Small intestine (tissue), 7 donors: Measurements from ENCODE around the gene HOTAIR. TPM values are rescaled to one million over a fixed set of nuclear protein-coding genes. Genes with fewer than 3 reads are reported as not detected.
A peak's percentile ranks its signal among the peaks of the same experiment; 100 is the strongest.

Experiments used
- DNase-seq, 2 donors: peaks; one replicate each; pipeline versions ENCODE4 v3.0.0 to v3.0.0-alpha.2; 2013
- FAIRE-seq: peaks from 2 replicates; lab custom pipeline; 2012; peaks lifted over from hg19 to GRCh38; lab: Jason Lieb, UNC
- H3K27ac ChIP-seq, 3 donors: one replicate each; pipeline ENCODE4 v1.5.1; 2013; ENCODE audit warnings: low read length in 2 of 3, mild to moderate bottlenecking in 2 of 3, control low read depth in 1 of 3, inconsistent platforms in 1 of 3, low read depth in 1 of 3, moderate library complexity in 1 of 3
- H3K27me3 ChIP-seq, 3 donors: one replicate each; pipeline ENCODE4 v1.6.1; 2013; ENCODE audit warnings: low read length in 3 of 3, inconsistent platforms in 1 of 3; ENCODE audit not compliant: control insufficient read depth in 3 of 3, insufficient read depth in 3 of 3
- H3K36me3 ChIP-seq, 3 donors: one replicate each; pipeline ENCODE4 v1.6.1; 2013; ENCODE audit warnings: low read length in 3 of 3, inconsistent platforms in 1 of 3, low read depth in 1 of 3, mild to moderate bottlenecking in 1 of 3, moderate library complexity in 1 of 3; ENCODE audit not compliant: control insufficient read depth in 3 of 3, insufficient read depth in 2 of 3
- H3K4me1 ChIP-seq, 3 donors: one replicate each; pipeline ENCODE4 v1.6.1; 2013; ENCODE audit warnings: low read length in 2 of 3, inconsistent platforms in 1 of 3, low read depth in 1 of 3, mild to moderate bottlenecking in 1 of 3, moderate library complexity in 1 of 3; ENCODE audit not compliant: control insufficient read depth in 3 of 3, insufficient read depth in 2 of 3
- H3K4me3 ChIP-seq, 3 donors: one replicate each; pipeline ENCODE4 v1.5.1; 2013; ENCODE audit warnings: low read length in 3 of 3, control low read depth in 1 of 3, inconsistent platforms in 1 of 3, low read depth in 1 of 3, mild to moderate bottlenecking in 1 of 3, moderate library complexity in 1 of 3
- H3K9me3 ChIP-seq, 2 donors: one replicate each; pipeline ENCODE4 v1.6.1; 2013; ENCODE audit warnings: low read depth in 1 of 2, low read length in 1 of 2; ENCODE audit not compliant: control insufficient read depth in 2 of 2, insufficient read depth in 1 of 2
- WGBS, 3 donors: extraction: QIAGEN DNeasy Blood & Tissue Kit; methylation state at CpG; one replicate each; pipeline ENCODE4 v1.1.7; 2013; 5-methylcytosine and 5-hydroxymethylcytosine counted together
- polyA plus RNA-seq, 4 donors: library from polyadenylated mRNA; stranded (reverse) in 3 of 4; unstranded in 1 of 4; fragments of 200-250 nt in 3 of 4; fragments of 120-200 nt in 1 of 4; gene quantifications; one replicate each; pipeline versions ENCODE4 v1.2.1 to v1.2.3, GENCODE V29; 2013
- donor health status: healthy with polysubstance abuse.
- donor health status: control.
- donor health status: control.
- donor health status: Bipolar disorder and iron deficiency.
- donor health status: healthy.

Gene HOTAIR
- polyA plus RNA-seq, 4 donors, result 0.24 TPM; not detected in 3

DNA sequence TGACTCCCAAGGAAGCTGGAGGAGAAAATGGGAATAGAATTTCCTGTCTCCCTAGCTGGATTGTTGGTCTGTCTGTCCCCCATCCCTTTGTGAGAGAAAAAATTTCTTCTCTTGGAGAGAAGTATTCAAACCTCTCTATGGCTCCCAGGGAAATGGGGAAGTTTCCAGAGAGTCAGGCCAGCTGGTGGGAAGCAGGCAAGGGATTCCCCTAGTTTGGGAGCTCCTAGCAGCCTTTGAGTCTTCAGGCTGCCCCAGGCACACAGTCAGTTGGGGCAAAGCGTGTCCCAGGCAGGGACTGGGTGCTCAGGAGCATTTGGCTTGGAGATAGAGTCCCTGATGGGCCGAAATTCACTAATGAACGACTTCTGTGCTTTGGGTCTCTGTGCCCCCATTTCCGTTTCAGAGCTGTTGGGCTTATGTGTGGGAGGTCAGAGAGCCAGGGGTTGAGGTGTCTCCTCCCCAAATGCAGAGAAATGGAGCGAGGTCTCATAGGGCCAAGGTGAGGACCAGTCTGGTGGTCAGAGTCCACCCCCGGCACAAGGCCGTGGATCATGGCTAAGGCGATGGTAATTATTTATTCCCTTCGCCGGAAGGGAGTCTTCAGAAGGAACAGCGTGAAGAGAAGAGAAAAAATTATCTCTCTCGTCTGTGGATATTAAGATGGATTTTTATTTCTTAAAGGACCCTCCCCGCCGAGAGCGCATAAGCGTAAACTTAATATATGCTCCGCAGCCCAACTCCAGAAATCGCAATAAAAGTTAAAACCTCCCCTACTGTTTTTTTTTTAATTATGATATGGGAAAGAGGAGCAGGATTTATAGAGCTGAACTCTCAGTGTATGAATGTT lies 18.6 kb upstream of the HOTAIR start:
- WGBS, 3 donors, result 22 to 32% (median 27%) methylated on average over 18 of the region's 18 CpGs
- H3K4me3 ChIP-seq, result no peak overlapping the region
- H3K4me1 ChIP-seq, result peaks cover 4 to 34% (median 4%) of the 10 kb centered on the region in 3 donors
- H3K27ac ChIP-seq, result no peak overlapping the region
- H3K36me3 ChIP-seq, result no peaks in the 10 kb centered on the region
- FAIRE-seq (no peak), DNase-seq (no peak)
- peaks cover 7 to 100% (median 76%) of the 10 kb centered on the region in 3 donors for H3K27me3 ChIP-seq
- peaks cover 0 to 3% of the 10 kb centered on the region in 2 donors for H3K9me3 ChIP-seq

- no peak overlapping the region for H3K4me3 ChIP-seq
- no peak overlapping the region for H3K27ac ChIP-seq
- peaks cover 4 to 40% (median 4%) of the 10 kb centered on the region in 3 donors for H3K4me1 ChIP-seq
- H3K36me3 ChIP-seq, result no peaks in the 10 kb centered on the region
- H3K9me3 ChIP-seq, result peaks cover 0 to 3% of the 10 kb centered on the region in 2 donors
- FAIRE-seq (no peak), DNase-seq (no peak)
- peaks cover 7 to 100% (median 72%) of the 10 kb centered on the region in 3 donors for H3K27me3 ChIP-seq
- 25 to 40% (median 25%) methylated on average over 7 of the region's 7 CpGs for WGBS, 3 donors
These were observed 17.7 kb upstream of the HOTAIR start for GRCh38 chr12:53992377-53992889.

GRCh38 chr12:53991077-53991460 lies 16.3 kb upstream of the HOTAIR start:
- DNase-seq (no peak), FAIRE-seq (no peak)
- Histone ChIP-seq H3K4me1 (peaks cover 4 to 44% (median 4%) of the 10 kb centered on the region in 3 donors), H3K27ac (no peak overlapping the region), H3K4me3 (no peak overlapping the region), H3K9me3 (no peaks in the 10 kb centered on the region), H3K27me3 (peaks cover 7 to 100% (median 71%) of the 10 kb centered on the region in 3 donors), H3K36me3 (no peaks in the 10 kb centered on the region)
- WGBS, 3 donors, result 4 to 7% (median 4%) methylated on average over 8 of the region's 8 CpGs

DNA sequence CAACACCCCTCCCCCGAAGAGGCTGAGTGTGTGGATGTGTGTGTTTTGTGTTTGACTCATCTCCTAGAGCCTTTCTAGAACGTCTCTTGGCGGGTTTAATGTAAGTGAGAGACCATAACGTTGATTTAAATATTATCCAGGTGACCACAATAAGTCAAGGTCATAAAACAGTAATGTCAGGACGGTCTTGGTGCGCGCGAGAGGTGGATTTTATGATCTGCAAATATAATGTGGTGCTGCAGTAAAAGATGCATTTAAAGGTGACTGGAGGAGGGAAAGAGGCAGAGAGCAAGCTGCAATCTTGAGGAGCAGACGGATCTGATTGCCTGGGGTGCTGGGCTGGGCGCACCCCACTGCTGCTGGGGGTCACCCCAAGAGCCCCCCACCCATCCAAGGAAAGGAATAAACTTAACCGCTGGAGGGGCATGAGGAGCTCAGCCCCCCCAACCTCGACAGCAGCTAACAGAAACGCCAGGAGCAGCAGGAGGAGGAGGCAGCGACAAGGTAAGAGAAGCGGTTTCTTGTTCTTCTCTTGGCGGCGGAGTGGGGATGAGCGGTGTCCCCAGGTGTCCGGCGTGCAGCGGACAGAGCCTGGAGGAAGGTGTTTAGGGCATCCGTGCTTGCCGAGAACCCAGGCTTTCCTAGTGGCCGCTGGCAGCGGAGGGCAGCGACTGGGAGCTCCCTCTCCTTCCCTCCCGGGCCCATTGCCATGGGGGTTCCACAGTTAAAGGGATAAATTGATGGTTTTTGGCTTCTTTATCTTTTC lies 15.7 kb upstream of the HOTAIR start:
- FAIRE-seq (no peak), DNase-seq (peak in 1 of 2 donors; percentile 32)
- H3K27me3 ChIP-seq, result peaks cover 7 to 100% (median 73%) of the 10 kb centered on the region in 3 donors
- no peaks in the 10 kb centered on the region for H3K36me3 ChIP-seq
- peaks cover 0 to 4% of the 10 kb centered on the region in 2 donors for H3K9me3 ChIP-seq
- peaks cover 4 to 43% (median 8%) of the 10 kb centered on the region in 3 donors for H3K4me1 ChIP-seq
- no peak overlapping the region for H3K4me3 ChIP-seq
- no peak overlapping the region for H3K27ac ChIP-seq
- 3 to 7% (median 4%) methylated on average over 27 of the region's 27 CpGs for WGBS, 3 donors

- DNase-seq (peak; percentile 56 to 71), FAIRE-seq (no peak)
- Histone ChIP-seq H3K27ac (no peak overlapping the region), H3K4me3 (no peak overlapping the region), H3K36me3 (no peaks in the 10 kb centered on the region), H3K4me1 (peaks cover 5 to 38% (median 6%) of the 10 kb centered on the region in 3 donors), H3K9me3 (peaks cover 0 to 4% of the 10 kb centered on the region in 2 donors), H3K27me3 (peaks cover 7 to 99% (median 70%) of the 10 kb centered on the region in 3 donors)
- WGBS, 3 donors, result 3 to 5% (median 4%) methylated on average over 28 of the region's 28 CpGs
These were observed 14.7 kb upstream of the HOTAIR start for GRCh38 chr12:53989227-53990113.

DNA sequence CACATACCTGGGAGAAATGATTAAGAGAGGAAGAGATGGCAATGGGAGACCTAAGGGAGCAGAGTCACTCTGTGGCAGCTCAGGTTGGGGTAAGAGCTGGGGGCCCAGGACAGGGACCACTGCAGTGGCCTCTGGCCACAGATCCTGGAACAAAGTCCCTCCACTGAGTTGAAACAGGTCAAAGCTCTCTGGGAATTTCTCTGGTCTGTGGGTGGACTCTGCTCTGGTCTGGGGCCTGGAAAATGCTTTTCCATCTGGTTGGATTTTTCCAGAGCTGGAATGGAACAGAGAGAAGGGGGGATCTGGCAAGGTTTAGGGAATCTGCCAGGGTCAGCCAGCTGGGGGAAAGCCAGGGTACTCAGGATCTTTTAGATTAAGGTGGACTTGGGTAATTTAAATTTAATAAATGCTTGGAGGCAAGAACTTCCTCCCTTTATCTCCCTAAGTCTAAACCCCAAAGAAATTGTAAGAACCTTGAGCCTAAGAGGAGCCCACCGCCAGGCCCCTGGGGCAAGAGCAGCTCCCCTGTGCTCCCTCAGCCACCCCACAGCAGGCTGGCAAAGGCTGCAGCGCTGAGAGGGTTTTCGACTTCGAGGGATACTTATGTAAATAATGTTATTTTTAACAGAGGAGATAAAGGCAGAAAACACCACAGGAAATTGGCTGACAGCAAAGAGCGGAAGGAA lies 13.9 kb upstream of the HOTAIR start:
- 7 to 10% (median 8%) methylated on average over 5 of the region's 5 CpGs for WGBS, 3 donors
- Histone ChIP-seq H3K27ac (no peak overlapping the region), H3K4me1 (peaks cover 3 to 32% (median 5%) of the 10 kb centered on the region in 3 donors), H3K9me3 (peaks cover 0 to 4% of the 10 kb centered on the region in 2 donors), H3K27me3 (peaks cover 7 to 99% (median 70%) of the 10 kb centered on the region in 3 donors), H3K4me3 (no peak overlapping the region), H3K36me3 (no peaks in the 10 kb centered on the region)
- DNase-seq (peak in 1 of 2 donors; percentile 33), FAIRE-seq (no peak)

DNA sequence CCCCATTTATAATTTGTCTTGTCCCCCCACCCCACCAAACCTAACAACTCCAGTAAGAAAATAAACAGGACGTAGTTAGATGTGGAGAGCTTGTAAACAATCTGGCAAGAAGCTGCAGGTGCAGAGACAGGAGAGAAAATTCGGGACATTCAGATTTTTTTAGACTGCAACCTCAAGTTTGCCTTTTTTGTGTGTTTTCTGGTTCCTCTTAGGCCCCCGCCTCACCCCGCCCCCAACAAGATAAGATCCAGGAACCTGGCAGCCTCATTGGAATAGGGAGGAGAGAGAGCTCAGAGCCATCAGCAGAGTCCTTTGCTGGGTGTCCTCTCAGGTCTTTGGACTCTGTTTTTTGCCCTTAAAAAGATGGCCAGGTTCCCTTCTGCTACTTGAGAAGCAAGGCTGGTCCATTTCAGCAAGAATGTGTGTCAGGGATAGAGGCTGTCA lies 13.1 kb upstream of the HOTAIR start:
- H3K27ac ChIP-seq, result no peak overlapping the region
- peaks cover 7 to 99% (median 72%) of the 10 kb centered on the region in 3 donors for H3K27me3 ChIP-seq
- peaks cover 0 to 4% of the 10 kb centered on the region in 2 donors for H3K9me3 ChIP-seq
- DNase-seq (no peak), FAIRE-seq (no peak)
- H3K36me3 ChIP-seq, result no peaks in the 10 kb centered on the region
- H3K4me3 ChIP-seq, result no peak overlapping the region
- 1 to 12% (median 6%) methylated on average over 4 of the region's 4 CpGs for WGBS, 3 donors
- H3K4me1 ChIP-seq, result peaks cover 3 to 32% (median 5%) of the 10 kb centered on the region in 3 donors
